ENCODE measurements around the gene MAT2A. TPM values are rescaled to one million over a fixed set of nuclear protein-coding genes. Genes with fewer than 3 reads are reported as not detected.

MAT2A gene
- total and polyA plus RNA-seq, 2 of the 8 experiments (the other 6 are each of a cell fraction or from before 2014, with no cell fraction given), result 255 to 307 TPM

GRCh38 chr2:85550486-85550885 is 11.5 kb downstream of the MAT2A start:
- no peak overlapping the region for H4K91ac ChIP-seq (replicated peaks; ENCODE audit: insufficient read length, low read length)
- ChIA-PET POLR2A (ENCODE audit: partially characterized antibody) (interaction anchor here (0.9 to 38.6 kb wide), 8 partner anchors 8 to 223 kb away, joined by 3 to 1889 read pairs (median 204); partner anchors contain the start of genes C2orf68, CAPG, ELMOD3 and GGCX), CTCF (ENCODE audit: partially characterized antibody) (interaction anchor here (0.6 to 10.1 kb wide), 24 partner anchors 10 to 204 kb away, joined by 3 to 259 read pairs (median 4); partner anchors contain the start of genes ELMOD3, GGCX, MAT2A and RETSAT)
- FAIRE-seq (no peak), DNase-seq (ENCODE audit: low read depth in 1 of 2, low spot score in 2 of 2) (no peak)
- H3K4ac ChIP-seq (replicated peaks; ENCODE audit: insufficient read length, low read depth, low read length), result no peak overlapping the region
- no peak overlapping the region for H3K56ac ChIP-seq (replicated peaks; ENCODE audit: insufficient read length, low read depth, low read length)
- H3K9me3 ChIP-seq (ENCODE audit: insufficient read depth in 2 of 2, low read depth in 1 of 2, low read length in 1 of 2), result no peaks in the 10 kb centered on the region
- H3K4me3 ChIP-seq (ENCODE audit: extremely low read depth in 1 of 4, insufficient read depth in 2 of 4, low read depth in 3 of 4, low read length in 4 of 4), result no peak overlapping the region
- H2BK20ac ChIP-seq (ENCODE audit: low read length), result no peak overlapping the region
- H2BK5ac ChIP-seq (ENCODE audit: low read depth, low read length), result no peak overlapping the region
- H3K27me3 ChIP-seq (replicated peaks in 1 of 4; ENCODE audit: control insufficient read depth in 3 of 4, extremely low read depth in 1 of 4, insufficient read depth in 3 of 4, low read length in 3 of 4), result no peaks in the 10 kb centered on the region
- no peak overlapping the region for H3K27ac ChIP-seq (ENCODE audit: low read depth, low read length)
- no peak overlapping the region for H2AK5ac ChIP-seq (ENCODE audit: low read depth, low read length)
- no peak overlapping the region for H2AFZ ChIP-seq (ENCODE audit: low read length)
- H3K36me3 ChIP-seq (ENCODE audit: control insufficient read depth in 2 of 4, insufficient read depth in 4 of 4, low read length in 3 of 4), result peaks cover 21 to 45% (median 35%) of the 10 kb centered on the region in 4 experiments
- no peak overlapping the region for H3K4me2 ChIP-seq (ENCODE audit: insufficient read depth in 1 of 2, low read depth in 2 of 2, low read length in 2 of 2)
- no peaks in the 10 kb centered on the region for H3K23me2 ChIP-seq (ENCODE audit: low read depth, low read length)
- no peaks in the 10 kb centered on the region for H3K79me2 ChIP-seq (ENCODE audit: control insufficient read depth in 1 of 2, insufficient read depth in 2 of 2, low read length in 2 of 2)
- 94% methylated on average over 10 of the region's 10 CpGs; no CpG with 5 or more reads in 1 of the 2 experiments for WGBS, 2 experiments (ENCODE audit: extremely low coverage in 1 of 2, insufficient coverage in 1 of 2, insufficient read length in 1 of 2, insufficient replicate concordance in 2 of 2, low coverage in 1 of 2, low lambda C conversion rate in 2 of 2, missing lambda C conversion rate in 1 of 2)
- H3K18ac ChIP-seq (ENCODE audit: extremely low read depth, low read length), result no peak overlapping the region
- H4K20me1 ChIP-seq (replicated peaks in 1 of 2; ENCODE audit: control insufficient read depth in 1 of 2, insufficient read depth in 2 of 2, low read length in 2 of 2), result peaks cover 1 to 2% of the 10 kb centered on the region in 2 experiments
- H4K5ac ChIP-seq (ENCODE audit: insufficient read length, low read depth, low read length), result no peak overlapping the region
- peaks cover 0 to 2% (median 0%) of the 10 kb centered on the region in 4 experiments; a peak in 1 of 7 replicates for H3K4me1 ChIP-seq (replicated peaks in 1 of 4; ENCODE audit: control insufficient read depth in 3 of 4, insufficient read depth in 4 of 4, low read length in 3 of 4)
- H3K79me1 ChIP-seq (ENCODE audit: low read depth, low read length), result no peaks in the 10 kb centered on the region
- no peak overlapping the region for H2BK12ac ChIP-seq (ENCODE audit: low read depth, low read length)
- H2BK15ac ChIP-seq (ENCODE audit: low read length), result no peak overlapping the region
- no peak overlapping the region for H2BK120ac ChIP-seq (replicated peaks; ENCODE audit: low read depth, low read length)
- H3K14ac ChIP-seq (ENCODE audit: insufficient read length), result no peak overlapping the region
- H4K8ac ChIP-seq (ENCODE audit: extremely low read depth, insufficient read depth, low read length), result no peak overlapping the region
- no peak overlapping the region for H3K9ac ChIP-seq (replicated peaks in 1 of 4; ENCODE audit: extremely low read depth in 1 of 4, low read depth in 3 of 4, low read length in 3 of 4)
- H3K23ac ChIP-seq (ENCODE audit: insufficient read length), result no peak overlapping the region
- TF ChIP-seq GABPA (IDR thresholded peaks at IDR 0.05; ENCODE audit: borderline replicate concordance, insufficient read depth, low read length) (no peak), JUN (IDR thresholded peaks at IDR 0.05; ENCODE audit: low read depth, low read length) (no peak), SIN3A (conservative IDR thresholded peaks at IDR 0.05 in 1 of 2, IDR thresholded peaks at IDR 0.05 in 1 of 2; ENCODE audit: low read depth in 1 of 2, low read length in 2 of 2) (no peak), MAX (IDR thresholded peaks at IDR 0.05) (no peak), BCL11A (IDR thresholded peaks at IDR 0.05; ENCODE audit: low read depth in 2 of 2, low read length in 2 of 2) (no peak), CREB1 (IDR thresholded peaks at IDR 0.05) (no peak), ATF3 (IDR thresholded peaks at IDR 0.05; ENCODE audit: insufficient read depth, low read depth, low read length) (no peak)

Measured in H1 (cell line).